Thymus (tissue), 11 donors: ENCODE results near the gene IGSF3. TPM values are rescaled to one million over a fixed set of nuclear protein-coding genes. Genes with fewer than 3 reads are reported as not detected.

Source experiments
- DNase-seq, 9 donors: peaks; one replicate each; pipeline ENCODE4 v3.0.0-alpha.2; 2013; ENCODE audit warnings: low spot score in 9 of 9, low read depth in 6 of 9, missing footprints in 1 of 9
- H3K27ac ChIP-seq, 2 donors: one replicate each; pipeline ENCODE4 v1.5.1; 2013; ENCODE audit warnings: control low read depth in 1 of 2, low read depth in 1 of 2, low read length in 1 of 2, mild to moderate bottlenecking in 1 of 2, moderate library complexity in 1 of 2
- H3K27me3 ChIP-seq, 2 donors: one replicate each; pipeline ENCODE4 v1.5.1; 2013; ENCODE audit warnings: low read length in 1 of 2; ENCODE audit not compliant: control insufficient read depth in 2 of 2, insufficient read depth in 1 of 2
- H3K36me3 ChIP-seq, 2 donors: one replicate each; pipeline ENCODE4 v1.5.1; 2013; ENCODE audit warnings: low read length in 1 of 2, mild to moderate bottlenecking in 1 of 2, moderate library complexity in 1 of 2; ENCODE audit not compliant: control insufficient read depth in 2 of 2, insufficient read depth in 2 of 2
- H3K4me1 ChIP-seq, 2 donors: one replicate each; pipeline ENCODE4 v1.5.1; 2013; ENCODE audit warnings: low read length in 2 of 2; ENCODE audit not compliant: control insufficient read depth in 2 of 2, insufficient read depth in 2 of 2
- H3K4me3 ChIP-seq, 2 donors: one replicate each; pipeline ENCODE4 v1.5.1; 2013; ENCODE audit warnings: low read length in 2 of 2, control low read depth in 1 of 2, mild to moderate bottlenecking in 1 of 2
- H3K9me3 ChIP-seq, 2 donors: one replicate each; pipeline ENCODE4 v1.5.1; 2013; ENCODE audit warnings: low read length in 1 of 2, mild to moderate bottlenecking in 1 of 2; ENCODE audit not compliant: control insufficient read depth in 2 of 2, insufficient read depth in 1 of 2
- WGBS: extraction: QIAGEN DNeasy Blood & Tissue Kit; methylation state at CpG from one replicate; pipeline ENCODE4 v1.1.7; 2013; 5-methylcytosine and 5-hydroxymethylcytosine counted together
- polyA plus RNA-seq: library from polyadenylated mRNA; stranded (reverse); fragments of 200-250 nt; gene quantifications from one replicate; pipeline ENCODE4 v1.2.3, GENCODE V29; 2013
- total RNA-seq: library from RNA; stranded (reverse); fragments of 120-200 nt; gene quantifications from one replicate; pipeline ENCODE4 v1.2.4, GENCODE V29; 2013
- donor health status: healthy.

IGSF3 gene
- total and polyA plus RNA-seq, 2 donors = 6.4 to 12.5 TPM

DNA sequence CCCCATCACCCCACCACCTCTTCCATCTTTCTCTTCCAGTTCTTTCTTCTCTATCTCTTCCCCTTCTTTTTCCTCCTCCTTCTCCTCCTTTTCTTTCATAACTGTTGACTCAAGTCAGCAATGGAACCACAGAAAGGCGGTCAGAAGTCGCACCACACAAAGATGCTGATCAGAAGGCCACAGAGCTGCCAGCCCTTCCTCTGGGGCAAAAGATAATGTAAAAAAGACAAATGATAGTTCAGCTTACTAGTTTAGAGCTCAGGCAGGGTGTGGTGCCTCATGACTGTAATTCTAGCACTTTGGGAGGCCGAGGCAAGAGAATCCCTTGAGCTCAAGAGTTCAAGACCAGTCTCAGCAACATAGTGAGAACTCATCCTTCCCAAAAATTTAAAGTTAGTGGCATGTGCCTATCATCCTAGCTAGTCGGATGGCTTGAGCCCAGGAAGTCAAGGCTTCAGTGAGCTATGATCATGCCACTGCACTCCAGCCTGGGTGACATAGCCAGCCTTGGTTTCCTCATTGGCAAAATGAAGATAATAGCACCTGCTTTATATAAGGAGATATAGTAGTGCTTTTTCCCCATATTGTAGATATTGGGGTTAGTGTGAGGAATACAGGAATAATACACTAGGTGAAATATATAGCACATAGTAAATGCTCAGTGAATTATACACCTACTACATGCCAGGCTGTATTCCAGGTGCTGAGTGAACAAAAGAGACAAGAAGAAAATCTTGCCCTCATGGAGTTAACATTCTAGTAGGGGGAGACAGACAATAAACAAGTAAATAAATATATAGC lies 12.5 kb upstream of the IGSF3 start:
- DNase-seq = no peak
- H3K4me3 ChIP-seq = no peak overlapping the region
- WGBS = 98% methylated on average over 4 of the region's 4 CpGs
- no peak overlapping the region for H3K27ac ChIP-seq
- no peaks in the 10 kb centered on the region for H3K9me3 ChIP-seq
- H3K36me3 ChIP-seq = no peaks in the 10 kb centered on the region
- H3K4me1 ChIP-seq = no peaks in the 10 kb centered on the region
- no peaks in the 10 kb centered on the region for H3K27me3 ChIP-seq

DNA sequence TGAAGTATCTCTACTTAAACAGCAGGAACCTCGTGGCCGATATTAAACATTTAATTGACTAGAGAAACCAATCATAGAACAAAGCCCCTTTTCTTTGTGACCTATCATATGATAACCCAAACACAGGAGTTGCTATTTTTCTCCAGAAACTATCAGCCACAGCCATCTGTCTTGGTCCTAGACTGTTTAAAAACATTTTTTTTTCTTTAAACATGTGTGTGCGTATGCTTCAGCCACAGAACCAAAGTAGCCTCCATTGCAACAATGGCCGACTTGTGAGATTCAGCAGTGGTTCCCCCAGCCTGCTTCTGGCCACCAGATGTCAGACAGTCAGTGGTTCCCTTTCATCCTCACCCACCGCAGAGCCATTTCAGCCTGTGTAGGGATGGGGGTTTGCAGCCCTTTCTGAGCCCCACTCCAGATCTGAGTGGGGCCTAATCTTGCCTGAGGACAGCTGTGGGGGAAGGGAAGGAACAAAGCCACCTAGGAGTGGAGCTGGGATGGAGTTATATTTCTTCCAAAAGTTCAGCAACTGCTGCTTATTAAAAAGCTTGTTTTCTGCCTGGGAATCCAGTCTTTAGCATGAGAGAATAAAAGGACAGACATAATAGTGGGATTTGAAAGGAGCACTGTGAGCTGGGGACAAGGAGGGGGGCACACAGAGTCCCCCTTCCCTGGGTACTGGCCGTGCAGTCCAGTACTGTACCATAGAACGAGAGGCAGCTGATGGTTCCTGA lies 11.7 kb upstream of the IGSF3 start:
- Histone ChIP-seq H3K27me3 (peaks cover 0 to under 1% of the 10 kb centered on the region in 2 donors), H3K4me1 (no peaks in the 10 kb centered on the region), H3K36me3 (no peaks in the 10 kb centered on the region), H3K27ac (no peak overlapping the region), H3K9me3 (no peaks in the 10 kb centered on the region), H3K4me3 (no peak overlapping the region)
- WGBS = 79% methylated on average over 7 of the region's 7 CpGs
- DNase-seq = no peak

DNA sequence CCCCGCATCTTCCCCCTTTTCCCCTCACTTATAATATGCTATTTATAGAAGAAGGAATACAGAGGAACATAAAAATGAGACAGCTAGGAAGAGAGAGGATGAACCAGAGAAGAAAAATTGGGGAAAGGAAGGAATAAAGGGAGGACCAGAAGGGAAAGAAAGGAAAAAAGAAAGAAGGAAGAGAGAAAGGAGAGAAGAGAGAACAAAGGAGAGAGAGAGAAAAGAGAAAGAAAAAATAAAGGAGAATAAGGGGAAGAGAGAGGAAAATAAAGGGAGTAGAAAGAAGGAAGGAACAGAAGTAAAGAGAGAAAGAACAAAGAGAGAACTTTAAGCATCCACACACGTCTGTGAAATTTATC lies 11.2 kb upstream of the IGSF3 start:
- no peak overlapping the region for H3K27ac ChIP-seq
- H3K4me1 ChIP-seq = no peaks in the 10 kb centered on the region
- no peak overlapping the region for H3K4me3 ChIP-seq
- H3K27me3 ChIP-seq = peaks cover 0 to 6% of the 10 kb centered on the region in 2 donors
- H3K36me3 ChIP-seq = no peaks in the 10 kb centered on the region
- no peaks in the 10 kb centered on the region for H3K9me3 ChIP-seq
- 87% methylated on average over 2 of the region's 2 CpGs for WGBS
- DNase-seq = no peak

DNA sequence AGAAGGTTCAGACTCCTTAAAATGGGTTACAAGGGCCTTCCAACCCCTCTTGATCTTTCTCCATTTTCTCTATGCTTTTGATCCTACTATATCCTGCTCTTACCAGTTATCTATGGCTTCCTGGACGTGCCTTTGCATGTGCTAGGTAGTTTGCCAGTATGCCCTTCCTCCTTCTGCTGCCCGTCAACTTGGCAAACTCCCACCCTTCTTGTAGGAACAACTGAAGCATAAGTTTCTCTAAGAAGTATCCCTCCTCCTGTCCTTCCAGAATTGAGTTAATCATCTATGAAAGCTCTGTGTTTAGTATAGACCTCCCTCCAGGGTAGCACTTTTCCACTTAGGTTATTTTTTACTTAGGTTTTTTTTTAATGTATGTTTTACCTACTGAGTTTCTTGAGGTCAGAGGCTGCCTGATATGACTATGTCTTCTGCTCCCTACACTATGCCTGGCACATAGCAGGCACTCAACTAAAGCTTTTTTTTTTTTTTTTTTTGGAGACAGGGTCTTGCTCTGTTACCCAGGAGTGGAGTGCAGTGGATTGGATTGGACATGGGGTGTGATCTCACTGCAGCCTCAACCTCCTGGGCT lies 10.0 kb upstream of the IGSF3 start:
- Histone ChIP-seq H3K9me3 (no peaks in the 10 kb centered on the region), H3K4me1 (peaks cover 0 to 3% of the 10 kb centered on the region in 2 donors), H3K36me3 (no peaks in the 10 kb centered on the region), H3K27me3 (peaks cover 0 to 9% of the 10 kb centered on the region in 2 donors), H3K27ac (no peak overlapping the region), H3K4me3 (no peak overlapping the region)
- WGBS = 70% methylated on average over 2 of the region's 2 CpGs
- DNase-seq = no peak

DNA sequence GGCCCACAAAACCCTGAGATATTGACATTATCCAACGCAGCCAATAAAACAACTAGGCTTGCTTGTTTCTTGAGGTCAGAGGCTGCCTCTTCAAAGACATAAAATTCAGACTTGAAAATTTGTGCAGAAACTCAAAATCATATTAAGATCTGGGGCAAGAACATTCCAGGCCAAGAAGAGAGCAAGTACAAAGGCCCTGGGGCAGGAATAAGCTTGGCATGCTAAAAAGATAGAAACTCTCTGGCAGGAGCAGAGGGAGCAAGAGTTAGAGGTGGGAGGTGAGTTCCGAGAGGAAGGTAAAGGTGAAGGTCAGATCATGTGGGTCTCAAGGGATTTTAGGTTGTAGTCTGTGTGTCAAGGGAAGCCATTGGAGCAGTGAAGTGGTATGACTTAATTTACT lies 8.8 kb upstream of the IGSF3 start:
- Histone ChIP-seq H3K27ac (no peak overlapping the region), H3K36me3 (no peaks in the 10 kb centered on the region), H3K9me3 (no peaks in the 10 kb centered on the region), H3K4me1 (peaks cover 0 to 4% of the 10 kb centered on the region in 2 donors), H3K27me3 (peaks cover 0 to 11% of the 10 kb centered on the region in 2 donors), H3K4me3 (no peak overlapping the region)
- WGBS = 98% methylated on average over 2 of the region's 2 CpGs
- DNase-seq = no peak

DNA sequence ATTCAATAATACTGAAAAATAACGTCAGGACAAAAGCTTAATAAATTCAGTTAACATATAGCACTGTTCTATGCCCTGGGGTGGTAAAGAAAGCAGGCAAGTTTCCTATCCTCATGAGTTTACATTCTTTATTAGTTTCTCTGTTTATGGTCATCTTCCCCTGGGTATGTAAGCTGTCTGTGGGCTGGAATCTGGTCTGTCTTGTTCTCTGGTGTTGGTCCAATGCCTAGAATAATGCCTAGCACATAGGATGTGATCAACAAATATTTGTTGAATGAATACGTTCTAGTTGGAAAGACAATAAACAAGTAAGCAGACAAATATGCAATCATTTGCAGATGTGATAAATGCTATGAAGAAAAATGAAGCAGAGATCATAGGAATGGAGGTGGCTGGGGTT lies 7.2 kb upstream of the IGSF3 start:
- 98% methylated on average over 2 of the region's 2 CpGs for WGBS
- Histone ChIP-seq H3K4me1 (peaks cover 0 to 4% of the 10 kb centered on the region in 2 donors), H3K27ac (no peak overlapping the region), H3K4me3 (no peak overlapping the region), H3K36me3 (no peaks in the 10 kb centered on the region), H3K27me3 (peaks cover 0 to 18% of the 10 kb centered on the region in 2 donors), H3K9me3 (no peaks in the 10 kb centered on the region)
- DNase-seq = no peak

DNA sequence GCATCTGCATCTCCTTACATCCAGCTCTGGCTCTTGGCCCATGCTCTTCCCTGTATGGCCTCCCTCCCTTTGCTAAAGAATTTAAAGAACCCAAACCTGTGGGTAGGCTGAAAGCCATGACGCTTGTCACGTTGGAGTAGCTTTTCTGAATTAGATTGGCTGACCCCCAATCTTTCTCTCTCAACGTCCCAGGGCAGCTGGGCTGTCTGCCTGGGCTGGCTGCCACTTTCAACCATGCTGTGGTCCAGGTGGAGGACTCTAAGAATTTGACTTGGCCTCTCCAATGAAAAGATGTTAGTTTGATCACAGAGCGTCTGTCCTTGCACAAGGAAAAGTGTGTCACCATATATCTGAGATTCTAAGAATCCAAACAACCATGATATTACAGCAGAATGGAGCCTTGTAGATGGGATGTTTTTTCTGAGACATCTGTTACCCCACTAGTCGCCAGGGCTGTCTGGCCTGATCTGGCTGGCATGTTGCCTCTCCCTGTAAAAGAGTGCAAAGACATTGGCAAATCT lies 6.5 kb upstream of the IGSF3 start:
- H3K9me3 ChIP-seq = no peaks in the 10 kb centered on the region
- peaks cover 0 to 4% of the 10 kb centered on the region in 2 donors for H3K4me1 ChIP-seq
- H3K36me3 ChIP-seq = no peaks in the 10 kb centered on the region
- DNase-seq = no peak
- 76% methylated on average over 5 of the region's 5 CpGs for WGBS
- H3K4me3 ChIP-seq = no peak overlapping the region
- peaks cover 0 to 22% of the 10 kb centered on the region in 2 donors for H3K27me3 ChIP-seq
- H3K27ac ChIP-seq = no peak overlapping the region

DNA sequence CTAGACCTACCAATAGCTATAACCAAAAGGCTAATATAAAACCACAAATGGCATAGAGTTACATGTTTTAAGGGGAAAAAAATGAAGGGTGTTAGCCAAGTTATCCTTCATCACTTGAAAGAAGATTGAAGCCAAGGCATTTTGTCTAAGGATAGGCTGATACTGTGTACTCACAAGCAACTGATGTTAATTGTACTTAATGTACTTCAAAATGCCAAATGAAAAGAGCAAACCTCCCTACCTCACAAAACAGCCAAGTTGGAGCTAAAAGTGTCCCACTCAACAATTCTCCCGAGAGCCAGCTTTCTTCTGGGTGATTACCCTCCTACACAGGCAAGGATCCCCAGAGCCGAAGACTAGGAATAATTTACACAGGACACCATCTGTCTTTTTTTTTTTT lies 4.4 kb upstream of the IGSF3 start:
- 91% methylated on average over 2 of the region's 2 CpGs for WGBS
- Histone ChIP-seq H3K9me3 (no peaks in the 10 kb centered on the region), H3K4me1 (peaks cover 0 to 7% of the 10 kb centered on the region in 2 donors), H3K4me3 (no peak overlapping the region), H3K27me3 (peaks cover 10 to 43% of the 10 kb centered on the region in 2 donors), H3K27ac (no peak overlapping the region), H3K36me3 (no peaks in the 10 kb centered on the region)
- DNase-seq = no peak
